Activated T-helper 2 cell treated with anti-CD3 and anti-CD28 coated beads, Interferon-gamma antibody, Interleukin-2, Interleukin-4, amounts not matched to agents 10 μg/mL and 5 μg/mL and 100 μg/mL, durations not matched to agents 14 hours and 24 hours and 36 hours (primary cell): ENCODE results near the gene DIO3. TPM values are rescaled to one million over a fixed set of nuclear protein-coding genes. Genes with fewer than 3 reads are reported as not detected.
"Not testable (repeated sequence)": the region's sequence is repeated elsewhere in the genome, so short reads cannot be mapped to it uniquely, and the experiment has no call there.

Source experiments
- DNase-seq: peaks from one replicate; pipeline ENCODE4 v3.0.0; 2021; ENCODE audit warnings: low spot score
- H3K27ac Mint-ChIP-seq: one replicate; pipeline ENCODE4 v1.8.0; 2021; ENCODE audit warnings: mixed read lengths
- H3K27me3 Mint-ChIP-seq: one replicate; pipeline ENCODE4 v1.8.0; 2021; ENCODE audit warnings: low read depth, mixed read lengths
- H3K36me3 Mint-ChIP-seq: one replicate; pipeline ENCODE4 v1.8.0; 2021; ENCODE audit warnings: low read depth, mixed read lengths
- H3K4me1 Mint-ChIP-seq: one replicate; pipeline ENCODE4 v1.8.0; 2021; ENCODE audit warnings: low read depth, mixed read lengths
- H3K4me3 Mint-ChIP-seq: one replicate; pipeline ENCODE4 v1.8.0; 2021; ENCODE audit warnings: low read depth, mild to moderate bottlenecking, moderate library complexity, mixed read lengths
- H3K9me3 Mint-ChIP-seq: one replicate; pipeline ENCODE4 v1.8.0; 2021; ENCODE audit warnings: mixed read lengths
- intact Hi-C: fragments of 100-400 bp; cut with micrococcal nuclease; formaldehyde crosslinking; loops from one replicate; pipeline ENCODE4 v1.15.1; 2023
- total RNA-seq: library from RNA; stranded (reverse); gene quantifications from 2 replicates; pipeline ENCODE4 v1.2.3, GENCODE V29; 2022

The DIO3 gene
- total RNA-seq, 1 donor from 2014 or later = not detected

- H3K27ac Mint-ChIP-seq = no peak overlapping the region
- H3K9me3 Mint-ChIP-seq = no peaks in the 10 kb centered on the region
- no peaks in the 10 kb centered on the region for H3K36me3 Mint-ChIP-seq
- H3K27me3 Mint-ChIP-seq = no peaks in the 10 kb centered on the region
- intact Hi-C loops = no loop called here
- no peaks in the 10 kb centered on the region for H3K4me1 Mint-ChIP-seq
- DNase-seq = no peak
- H3K4me3 Mint-ChIP-seq = no peak overlapping the region
Measured at GRCh38 chr14:101547961-101548669, 13.2 kb upstream of the DIO3 start.

DNA sequence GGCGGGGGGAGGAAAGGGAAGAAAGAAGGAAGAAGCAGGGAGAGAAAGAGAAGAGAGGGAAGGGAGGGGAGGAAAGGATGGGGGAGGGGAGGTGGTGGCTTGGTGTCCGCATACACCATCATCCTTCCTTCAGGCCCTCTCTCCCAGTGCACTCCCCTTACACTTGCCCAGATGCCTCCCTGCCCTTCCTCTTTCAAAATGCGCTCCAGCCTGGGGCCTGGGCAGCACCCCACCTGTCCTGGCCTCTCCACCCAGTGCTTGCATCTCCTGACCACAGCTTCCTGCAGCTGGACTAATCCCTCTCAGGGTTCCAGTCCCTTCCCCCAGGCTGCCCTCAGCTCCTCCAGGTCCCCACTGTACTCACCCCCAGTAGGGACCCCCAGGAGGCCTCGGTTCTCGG, 12.6 kb upstream of the DIO3 start:
- Mint-ChIP-seq H3K9me3 (no peaks in the 10 kb centered on the region), H3K27ac (no peak overlapping the region), H3K27me3 (no peaks in the 10 kb centered on the region), H3K36me3 (no peaks in the 10 kb centered on the region), H3K4me3 (no peak overlapping the region), H3K4me1 (no peaks in the 10 kb centered on the region)
- intact Hi-C loops = no loop called here
- DNase-seq = no peak

DNA sequence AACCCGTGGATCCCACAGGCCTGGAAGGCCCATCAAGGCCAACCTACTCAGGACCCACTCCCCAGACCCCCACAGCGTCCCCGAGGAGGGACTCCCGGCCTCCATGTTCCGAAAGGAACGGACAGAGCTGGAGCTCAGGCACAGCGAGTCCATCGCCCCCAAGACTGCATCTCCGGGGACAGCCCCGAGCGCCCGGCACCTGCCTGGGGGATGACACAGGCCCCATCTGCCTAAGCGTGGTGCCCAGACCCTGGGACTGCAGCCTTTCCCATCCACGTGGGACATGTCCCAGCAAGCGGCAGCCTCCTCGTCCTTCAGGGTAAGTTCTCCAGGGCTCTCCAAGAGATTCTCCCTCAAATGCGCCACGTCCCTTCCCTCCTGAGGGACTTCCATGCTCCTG, 12.1 kb upstream of the DIO3 start:
- intact Hi-C loops = no loop called here
- H3K4me3 Mint-ChIP-seq = no peak overlapping the region
- no peak overlapping the region for H3K27ac Mint-ChIP-seq
- DNase-seq = no peak
- no peaks in the 10 kb centered on the region for H3K27me3 Mint-ChIP-seq
- H3K9me3 Mint-ChIP-seq = no peaks in the 10 kb centered on the region
- H3K4me1 Mint-ChIP-seq = no peaks in the 10 kb centered on the region
- no peaks in the 10 kb centered on the region for H3K36me3 Mint-ChIP-seq

- DNase-seq, intact Hi-C loops, H3K27me3 Mint-ChIP-seq, H3K36me3 Mint-ChIP-seq, H3K9me3 Mint-ChIP-seq, H3K27ac Mint-ChIP-seq, H3K4me3 Mint-ChIP-seq, H3K4me1 Mint-ChIP-seq: not testable (repeated sequence)
Measured at GRCh38 chr14:101550202-101550912, 10.9 kb upstream of the DIO3 start.

DNA sequence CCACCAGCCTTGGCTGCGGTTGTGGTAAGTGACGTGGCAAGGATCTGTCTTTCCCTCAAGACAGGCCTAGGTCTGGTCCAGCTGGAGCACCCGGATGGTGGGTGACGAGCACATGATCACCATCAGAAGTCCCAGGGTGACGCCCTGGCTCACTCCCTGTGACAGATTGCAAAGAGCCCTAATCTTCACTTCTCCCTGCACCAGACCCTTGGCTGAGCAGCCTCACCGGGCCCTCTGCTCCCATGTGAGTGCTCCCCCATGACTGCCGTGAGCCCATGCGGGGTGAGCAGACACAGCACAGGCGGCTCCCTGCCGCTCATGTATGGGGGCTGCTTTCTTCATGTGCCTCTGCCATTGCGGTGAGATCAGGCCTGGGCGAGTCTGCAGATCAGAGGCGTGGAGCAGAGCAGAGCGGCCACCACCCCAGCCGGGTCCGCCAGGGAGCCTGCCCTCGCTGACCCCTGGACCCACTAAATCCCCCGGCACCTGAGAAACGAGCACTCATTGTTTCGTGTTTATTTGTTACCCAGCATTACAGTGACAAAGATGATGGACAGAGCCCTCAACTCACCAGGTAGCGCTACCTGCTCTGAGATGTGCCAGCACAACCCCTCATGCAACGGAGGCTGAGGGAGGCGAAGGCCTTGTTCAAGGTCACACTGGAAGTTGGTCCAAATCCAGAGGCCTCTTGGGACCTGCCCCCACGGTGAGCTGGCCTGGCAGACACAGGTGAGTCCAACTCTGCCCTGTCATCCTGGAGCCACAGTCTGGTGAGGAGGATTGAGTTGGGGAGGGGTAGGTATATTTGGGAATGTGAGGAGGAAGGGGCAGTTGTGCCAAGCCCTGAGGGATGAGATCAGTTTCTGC, 9.3 kb upstream of the DIO3 start:
- no peak overlapping the region for H3K4me3 Mint-ChIP-seq
- intact Hi-C loops = no loop called here
- H3K4me1 Mint-ChIP-seq = no peaks in the 10 kb centered on the region
- no peak overlapping the region for H3K27ac Mint-ChIP-seq
- H3K27me3 Mint-ChIP-seq = no peaks in the 10 kb centered on the region
- no peaks in the 10 kb centered on the region for H3K9me3 Mint-ChIP-seq
- no peaks in the 10 kb centered on the region for H3K36me3 Mint-ChIP-seq
- DNase-seq = no peak

GRCh38 chr14:101552786-101553231, 8.5 kb upstream of the DIO3 start:
- H3K9me3 Mint-ChIP-seq = no peaks in the 10 kb centered on the region
- H3K27me3 Mint-ChIP-seq = no peaks in the 10 kb centered on the region
- no peak overlapping the region for H3K4me3 Mint-ChIP-seq
- no peaks in the 10 kb centered on the region for H3K36me3 Mint-ChIP-seq
- no peak for DNase-seq
- no peaks in the 10 kb centered on the region for H3K4me1 Mint-ChIP-seq
- intact Hi-C loops = no loop called here
- H3K27ac Mint-ChIP-seq = no peak overlapping the region

- Mint-ChIP-seq H3K27me3 (peaks cover 3% of the 10 kb centered on the region), H3K4me1 (no peaks in the 10 kb centered on the region), H3K4me3 (no peak overlapping the region), H3K27ac (no peak overlapping the region), H3K36me3 (no peaks in the 10 kb centered on the region), H3K9me3 (no peaks in the 10 kb centered on the region)
- intact Hi-C loops = no loop called here
- DNase-seq = no peak
Measured at GRCh38 chr14:101553393-101553792, 7.9 kb upstream of the DIO3 start.

GRCh38 chr14:101553931-101554330, 7.4 kb upstream of the DIO3 start:
- intact Hi-C loops = no loop called here
- H3K36me3 Mint-ChIP-seq = no peaks in the 10 kb centered on the region
- no peak overlapping the region for H3K27ac Mint-ChIP-seq
- H3K9me3 Mint-ChIP-seq = no peaks in the 10 kb centered on the region
- H3K4me3 Mint-ChIP-seq = no peak overlapping the region
- H3K4me1 Mint-ChIP-seq = no peaks in the 10 kb centered on the region
- no peak for DNase-seq
- peaks cover 8% of the 10 kb centered on the region for H3K27me3 Mint-ChIP-seq

DNA sequence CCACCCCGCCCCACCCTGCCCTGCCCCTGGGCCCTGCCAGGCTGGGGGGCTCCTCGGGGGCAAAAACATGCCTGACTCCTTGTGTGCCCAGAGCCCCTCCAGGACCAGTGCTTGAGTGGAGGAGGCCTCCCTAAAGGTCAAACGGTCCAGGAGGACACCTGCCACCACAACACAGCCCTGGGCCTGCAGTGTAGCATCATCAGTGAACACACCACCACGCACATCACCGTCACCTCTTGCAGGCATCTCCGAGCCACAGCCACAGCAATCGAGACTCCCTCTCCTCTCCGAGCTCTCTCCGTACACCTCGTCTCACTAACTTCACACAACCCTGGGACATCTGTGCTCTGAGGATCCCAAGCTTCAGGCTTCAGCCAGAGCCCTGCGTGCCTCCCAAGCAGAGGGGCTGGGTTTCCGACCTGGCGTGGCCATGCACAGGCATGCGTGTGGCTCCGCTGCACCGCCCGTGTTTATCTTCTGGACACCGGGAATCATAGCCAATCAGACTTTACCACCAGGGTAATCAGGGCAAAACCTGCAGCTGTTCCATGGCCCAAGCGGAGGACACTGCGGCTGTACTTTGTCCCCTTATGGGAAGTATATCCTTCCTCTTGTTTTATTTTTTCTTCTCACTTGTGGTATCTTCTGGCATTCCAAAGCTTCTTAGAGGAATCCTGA, 6.2 kb upstream of the DIO3 start:
- Mint-ChIP-seq H3K27me3 (peaks cover 12% of the 10 kb centered on the region), H3K27ac (no peak overlapping the region), H3K36me3 (no peaks in the 10 kb centered on the region), H3K9me3 (no peaks in the 10 kb centered on the region), H3K4me3 (no peak overlapping the region), H3K4me1 (no peaks in the 10 kb centered on the region)
- intact Hi-C loops = no loop called here
- DNase-seq = no peak

- H3K9me3 Mint-ChIP-seq = not testable (repeated sequence)
Measured at GRCh38 chr14:101555669-101556043, 5.6 kb upstream of the DIO3 start.

GRCh38 chr14:101556131-101556530, 5.2 kb upstream of the DIO3 start:
- DNase-seq = no peak
- Mint-ChIP-seq H3K27ac (no peak overlapping the region), H3K36me3 (no peaks in the 10 kb centered on the region), H3K9me3 (no peaks in the 10 kb centered on the region), H3K4me1 (no peaks in the 10 kb centered on the region), H3K4me3 (no peak overlapping the region), H3K27me3 (peaks cover 12% of the 10 kb centered on the region)
- intact Hi-C loops = no loop called here

More at GRCh38 chr14:101555669-101556043, 5.6 kb upstream of the DIO3 start:
- DNase-seq, H3K4me3 Mint-ChIP-seq, H3K36me3 Mint-ChIP-seq, H3K4me1 Mint-ChIP-seq, H3K27ac Mint-ChIP-seq, intact Hi-C loops: not testable (repeated sequence)
- peaks cover 12% of the 10 kb centered on the region for H3K27me3 Mint-ChIP-seq

GRCh38 chr14:101556566-101557320, 4.6 kb upstream of the DIO3 start:
- H3K9me3 Mint-ChIP-seq = peaks cover under 1% of the 10 kb centered on the region
- H3K4me1 Mint-ChIP-seq = no peaks in the 10 kb centered on the region
- no peak overlapping the region for H3K27ac Mint-ChIP-seq
- H3K36me3 Mint-ChIP-seq = no peaks in the 10 kb centered on the region
- no peak overlapping the region for H3K4me3 Mint-ChIP-seq
- intact Hi-C loops = no loop called here
- no peak for DNase-seq
- peaks cover 18% of the 10 kb centered on the region for H3K27me3 Mint-ChIP-seq
